Neural cell (in vitro differentiated cells): ENCODE results near the gene NEK6. TPM values are rescaled to one million over a fixed set of nuclear protein-coding genes. Genes with fewer than 3 reads are reported as not detected.

Source experiments
- H2AFZ ChIP-seq: fragments of 200-600, 300-800 bp; sonication (generic), shearing (Covaris generic); 2 replicates; pipeline ENCODE4 v1.6.0; 2014; ENCODE audit warnings: low read depth, mild to moderate bottlenecking, antibody characterized with exemption, low read length, moderate library complexity
- H3F3A ChIP-seq: fragments of 200-600 bp; shearing (Covaris generic); 2 replicates; pipeline ENCODE4 v1.6.1; 2016; ENCODE audit warnings: mild to moderate bottlenecking, moderate library complexity, mixed read lengths, antibody characterized with exemption, low read length; ENCODE audit not compliant: insufficient read depth, poor library complexity, severe bottlenecking
- H3K27ac ChIP-seq: fragments of 200-600, 300-800 bp; sonication (generic), shearing (Covaris generic); 2 replicates; pipeline ENCODE4 v1.5.1; 2014; ENCODE audit warnings: mild to moderate bottlenecking, low read length, moderate library complexity
- H3K27me3 ChIP-seq: fragments of 300-800, 200-600 bp; sonication (generic), shearing (Covaris generic); 2 replicates; pipeline ENCODE4 v1.6.0; 2014; ENCODE audit warnings: mild to moderate bottlenecking, low read depth, low read length, moderate library complexity; ENCODE audit not compliant: insufficient read depth
- H3K36me3 ChIP-seq: fragments of 300-800, 200-600 bp; sonication (generic), shearing (Covaris generic); 2 replicates; pipeline ENCODE4 v1.5.1; 2014; ENCODE audit warnings: mild to moderate bottlenecking, antibody characterized with exemption, low read length, moderate library complexity; ENCODE audit not compliant: insufficient read depth
- H3K4me2 ChIP-seq: fragments of 300-800, 200-600 bp; sonication (generic), shearing (Covaris generic); 2 replicates; pipeline ENCODE4 v1.6.0; 2014; ENCODE audit warnings: mild to moderate bottlenecking, low read length
- H3K4me3 ChIP-seq: fragments of 300-800, 200-600 bp; sonication (generic), shearing (Covaris generic); 2 replicates; pipeline ENCODE4 v1.5.1; 2014; ENCODE audit warnings: mild to moderate bottlenecking, low read length, moderate library complexity
- H3K79me2 ChIP-seq: fragments of 200-600 bp; shearing (Covaris generic); replicated peaks from 2 replicates; pipeline ENCODE4 v1.6.0; 2014; ENCODE audit warnings: mild to moderate bottlenecking, low read length, moderate library complexity; ENCODE audit not compliant: insufficient read depth
- H3K9ac ChIP-seq: fragments of 300-800, 200-600 bp; sonication (generic), shearing (Covaris generic); 2 replicates; pipeline ENCODE4 v1.6.1; 2016; ENCODE audit warnings: mild to moderate bottlenecking, low read length, mixed read lengths
- H3K9me2 ChIP-seq: fragments of 200-600 bp; shearing (Covaris generic); 2 replicates; pipeline ENCODE4 v1.6.1; 2016; ENCODE audit warnings: mild to moderate bottlenecking, low read length, mixed read lengths; ENCODE audit not compliant: insufficient read depth
- H3K9me3 ChIP-seq: fragments of 200-600, 300-800 bp; sonication (generic), shearing (Covaris generic); 2 replicates; pipeline ENCODE4 v1.6.1; 2016; ENCODE audit warnings: mild to moderate bottlenecking, mixed run types, low read length, moderate library complexity, mixed read lengths
- H4K20me1 ChIP-seq: fragments of 200-600 bp; shearing (Covaris generic); 2 replicates; pipeline ENCODE4 v1.6.1; 2016; ENCODE audit warnings: mild to moderate bottlenecking, mixed run types; ENCODE audit not compliant: insufficient read depth
- CTCF ChIP-seq: fragments of 450-650 bp; IDR thresholded peaks from 2 replicates; pipeline ENCODE4 v1.5.1; 2014; ENCODE audit warnings: antibody characterized with exemption, mild to moderate bottlenecking, moderate library complexity; ENCODE audit not compliant: poor library complexity, severe bottlenecking
- EP300 ChIP-seq: fragments of 450-650 bp; conservative IDR thresholded peaks from 2 replicates; pipeline ENCODE4 v1.6.1; 2014; ENCODE audit warnings: antibody characterized with exemption, mild to moderate bottlenecking, moderate library complexity; ENCODE audit not compliant: poor library complexity, severe bottlenecking
- EZH2 ChIP-seq: fragments of 200-600, 300-800 bp; shearing (Covaris generic), sonication (generic); IDR thresholded peaks from 2 replicates; pipeline ENCODE4 v1.6.1; 2014; ENCODE audit warnings: antibody characterized with exemption, low read length, borderline replicate concordance, mild to moderate bottlenecking; ENCODE audit not compliant: insufficient read depth, poor library complexity, severe bottlenecking
- MXI1 ChIP-seq: fragments of 450-650 bp; conservative IDR thresholded peaks from 2 replicates; pipeline ENCODE4 v1.6.1; 2014; ENCODE audit warnings: antibody characterized with exemption, mild to moderate bottlenecking; ENCODE audit not compliant: poor library complexity, severe bottlenecking
- POLR2AphosphoS5 ChIP-seq: IDR thresholded peaks from 2 replicates; pipeline ENCODE4 v1.6.1; 2012
- RAD21 ChIP-seq: fragments of 450-650 bp; conservative IDR thresholded peaks from 2 replicates; pipeline ENCODE4 v1.6.1; 2014; ENCODE audit warnings: antibody characterized with exemption, mild to moderate bottlenecking, moderate library complexity
- SMC3 ChIP-seq: fragments of 450-650 bp; conservative IDR thresholded peaks from 2 replicates; pipeline ENCODE4 v1.6.1; 2014; ENCODE audit warnings: antibody characterized with exemption, mild to moderate bottlenecking, moderate library complexity; ENCODE audit not compliant: poor library complexity
- TAF1 ChIP-seq: IDR thresholded peaks from 2 replicates; pipeline ENCODE4 v1.6.1; 2012; ENCODE audit warnings: low read depth
- polyA plus RNA-seq: library from polyadenylated mRNA; depleted of rRNA; stranded (reverse); fragments of >200 nt; gene quantifications from 2 replicates; pipeline ENCODE4 v1.2.3, GENCODE V29; 2014
- TF ChIP-seq, protein P1 (sequence below): IDR thresholded peaks from 2 replicates; pipeline ENCODE4 v1.6.1; 2012; ENCODE audit warnings: borderline replicate concordance

NEK6 gene
- polyA plus RNA-seq, 1 donor from 2014 or later: 4.6 TPM

- Histone ChIP-seq H2AFZ (no peak overlapping the region), H3K9me3 (no peaks in the 10 kb centered on the region), H3K9me2 (no peaks in the 10 kb centered on the region), H3K27me3 (no peaks in the 10 kb centered on the region), H3K36me3 (no peaks in the 10 kb centered on the region), H3K9ac (no peak overlapping the region), H3K4me3 (no peak overlapping the region), H3K4me2 (no peak overlapping the region), H3F3A (no peaks in the 10 kb centered on the region), H4K20me1 (no peaks in the 10 kb centered on the region), H3K27ac (no peak overlapping the region), H3K79me2 (no peaks in the 10 kb centered on the region)
- TF ChIP-seq RAD21 (no peak), TAF1 (no peak), SMC3 (no peak), EP300 (no peak), CTCF (no peak), MXI1 (no peak), EZH2 (no peak), POLR2AphosphoS5 (no peak)
- TF ChIP-seq, protein P1, sequence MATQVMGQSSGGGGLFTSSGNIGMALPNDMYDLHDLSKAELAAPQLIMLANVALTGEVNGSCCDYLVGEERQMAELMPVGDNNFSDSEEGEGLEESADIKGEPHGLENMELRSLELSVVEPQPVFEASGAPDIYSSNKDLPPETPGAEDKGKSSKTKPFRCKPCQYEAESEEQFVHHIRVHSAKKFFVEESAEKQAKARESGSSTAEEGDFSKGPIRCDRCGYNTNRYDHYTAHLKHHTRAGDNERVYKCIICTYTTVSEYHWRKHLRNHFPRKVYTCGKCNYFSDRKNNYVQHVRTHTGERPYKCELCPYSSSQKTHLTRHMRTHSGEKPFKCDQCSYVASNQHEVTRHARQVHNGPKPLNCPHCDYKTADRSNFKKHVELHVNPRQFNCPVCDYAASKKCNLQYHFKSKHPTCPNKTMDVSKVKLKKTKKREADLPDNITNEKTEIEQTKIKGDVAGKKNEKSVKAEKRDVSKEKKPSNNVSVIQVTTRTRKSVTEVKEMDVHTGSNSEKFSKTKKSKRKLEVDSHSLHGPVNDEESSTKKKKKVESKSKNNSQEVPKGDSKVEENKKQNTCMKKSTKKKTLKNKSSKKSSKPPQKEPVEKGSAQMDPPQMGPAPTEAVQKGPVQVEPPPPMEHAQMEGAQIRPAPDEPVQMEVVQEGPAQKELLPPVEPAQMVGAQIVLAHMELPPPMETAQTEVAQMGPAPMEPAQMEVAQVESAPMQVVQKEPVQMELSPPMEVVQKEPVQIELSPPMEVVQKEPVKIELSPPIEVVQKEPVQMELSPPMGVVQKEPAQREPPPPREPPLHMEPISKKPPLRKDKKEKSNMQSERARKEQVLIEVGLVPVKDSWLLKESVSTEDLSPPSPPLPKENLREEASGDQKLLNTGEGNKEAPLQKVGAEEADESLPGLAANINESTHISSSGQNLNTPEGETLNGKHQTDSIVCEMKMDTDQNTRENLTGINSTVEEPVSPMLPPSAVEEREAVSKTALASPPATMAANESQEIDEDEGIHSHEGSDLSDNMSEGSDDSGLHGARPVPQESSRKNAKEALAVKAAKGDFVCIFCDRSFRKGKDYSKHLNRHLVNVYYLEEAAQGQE: no peak
Observed at GRCh38 chr9:124248066-124248465, 9.7 kb upstream of the NEK6 start.

DNA sequence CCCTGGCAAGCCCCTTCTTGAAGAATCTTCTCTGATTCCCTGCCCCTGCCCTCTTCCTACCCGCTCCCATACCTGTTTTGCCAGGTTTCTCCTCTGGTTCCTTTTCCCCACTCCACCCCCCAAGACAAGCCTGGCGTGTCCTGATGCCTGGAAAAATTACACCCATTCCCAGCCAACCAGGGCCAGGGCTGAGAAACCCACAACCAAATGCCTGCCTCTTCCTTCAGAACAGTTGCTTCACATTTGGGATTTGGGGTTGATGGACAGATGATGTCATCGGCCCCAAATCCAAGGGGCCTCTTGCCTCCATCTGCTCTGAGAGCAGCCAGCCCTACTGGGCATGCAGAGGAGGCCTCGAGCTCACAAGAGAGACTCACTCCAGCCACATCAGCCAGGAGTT is 8.8 kb upstream of the NEK6 start:
- Histone ChIP-seq H3K4me2 (no peak overlapping the region), H3K9me3 (no peaks in the 10 kb centered on the region), H3K27me3 (no peaks in the 10 kb centered on the region), H3K4me3 (no peak overlapping the region), H3K36me3 (no peaks in the 10 kb centered on the region), H3F3A (no peaks in the 10 kb centered on the region), H2AFZ (no peak overlapping the region), H4K20me1 (no peaks in the 10 kb centered on the region), H3K79me2 (no peaks in the 10 kb centered on the region), H3K9me2 (no peaks in the 10 kb centered on the region), H3K27ac (no peak overlapping the region), H3K9ac (no peak overlapping the region)
- TF ChIP-seq TAF1 (no peak), MXI1 (no peak), EP300 (no peak), POLR2AphosphoS5 (no peak), CTCF (no peak), RAD21 (no peak), EZH2 (no peak), SMC3 (no peak)
- TF ChIP-seq, protein P1: no peak
